A673 (cell line): ENCODE data around the gene ACBD3. TPM values are rescaled to one million over a fixed set of nuclear protein-coding genes. Genes with fewer than 3 reads are reported as not detected.

Experiments
- BruUV-seq: library from RNA; stranded (reverse); fragments of 400-500 nt; replicated peaks from 2 replicates; lab custom pipeline; 2021; lab: Mats Ljungman, UMichigan
- CTCF ChIA-PET: fragments of 300-600 bp; sonication (Branson Sonifier 250); formaldehyde crosslinking; loops from one replicate; lab custom pipeline; 2022; ENCODE audit warnings: antibody characterized with exemption; lab: Charles Lee
- POLR2A ChIA-PET: fragments of 300-600 bp; sonication (Branson Sonifier 250); formaldehyde crosslinking; loops from one replicate; lab custom pipeline; 2022; ENCODE audit warnings: antibody characterized with exemption; ENCODE audit not compliant: low non-redundant PET; lab: Charles Lee
- DNase-seq: peaks from one replicate; pipeline ENCODE4 v3.0.0-alpha.2; 2015; ENCODE audit warnings: low spot score
- H3K27ac ChIP-seq: fragments of 200-600 bp; sonication (generic); 2 replicates; pipeline ENCODE4 v1.5.1; 2016; ENCODE audit warnings: mixed run types, low read depth, mild to moderate bottlenecking, mixed read lengths, antibody characterized with exemption, low read length; ENCODE audit not compliant: poor library complexity, severe bottlenecking
- H3K27me3 ChIP-seq: fragments of 200-600 bp; sonication (generic); replicated peaks from 2 replicates; pipeline ENCODE4 v1.6.1; 2017; ENCODE audit warnings: mixed run types, low read depth, mild to moderate bottlenecking, mixed read lengths, antibody characterized with exemption, low read length; ENCODE audit not compliant: insufficient read depth, poor library complexity
- H3K36me3 ChIP-seq: fragments of 200-600 bp; sonication (generic); 2 replicates; pipeline ENCODE4 v1.6.1; 2016; ENCODE audit warnings: mixed run types, mild to moderate bottlenecking, mixed read lengths, antibody characterized with exemption, low read length; ENCODE audit not compliant: insufficient read depth, poor library complexity, severe bottlenecking
- H3K4me1 ChIP-seq: fragments of 200-600 bp; sonication (generic); 2 replicates; pipeline ENCODE4 v1.6.1; 2017; ENCODE audit warnings: mixed run types, mild to moderate bottlenecking, mixed read lengths, antibody characterized with exemption, low read length; ENCODE audit not compliant: insufficient read depth, poor library complexity, severe bottlenecking
- H3K4me3 ChIP-seq: fragments of 200-600 bp; sonication (generic); 2 replicates; pipeline ENCODE4 v1.5.1; 2016; ENCODE audit warnings: low read depth, mixed run types, mild to moderate bottlenecking, mixed read lengths, low read length; ENCODE audit not compliant: poor library complexity, severe bottlenecking
- H3K9me3 ChIP-seq: fragments of 200-600 bp; sonication (generic); 2 replicates; pipeline ENCODE4 v1.6.1; 2016; ENCODE audit warnings: mixed run types, low read depth, mild to moderate bottlenecking, mixed read lengths, antibody characterized with exemption, low read length; ENCODE audit not compliant: poor library complexity, severe bottlenecking
- CTCF ChIP-seq: fragments of 300-800, 200-600 bp; sonication (generic); conservative IDR thresholded peaks from 2 replicates; pipeline ENCODE4 v1.5.1; 2017; ENCODE audit warnings: low read depth, mild to moderate bottlenecking, antibody characterized with exemption, low read length, moderate library complexity, mixed read lengths
- EZH2 ChIP-seq: fragments of 200-600 bp; sonication (generic); IDR thresholded peaks from 2 replicates; pipeline ENCODE4 v1.6.1; 2017; ENCODE audit warnings: borderline replicate concordance, low read depth, mild to moderate bottlenecking, mixed read lengths, antibody characterized with exemption, low read length; ENCODE audit not compliant: poor library complexity, severe bottlenecking
- intact Hi-C: fragments of 100-400 bp; cut with micrococcal nuclease; formaldehyde crosslinking; loops from one replicate; pipeline ENCODE4 v1.10.0; 2022; ENCODE audit not compliant: unreplicated experiment
- total RNA-seq: library from RNA; stranded (reverse); gene quantifications from 2 replicates; pipeline ENCODE4 v1.2.3, GENCODE V29; 2021

Gene ACBD3
- total RNA-seq, 1 experiment from 2014 or later: 33.4 TPM

GRCh38 chr1:226176870-226177269 is 9.7 kb downstream of the ACBD3 start:
- POLR2A ChIA-PET: interaction anchor here (0.6 to 0.7 kb wide), 3 partner anchors 17 to 1791 kb away, joined by 3 to 6 read pairs (median 6); no protein-coding TSS in a partner anchor

GRCh38 chr1:226172589-226172988 is 14.0 kb downstream of the ACBD3 start:
- ChIA-PET CTCF (no interaction called here), POLR2A (no interaction called here)
- H3K27ac ChIP-seq: no peak overlapping the region
- H3K36me3 ChIP-seq: no peaks in the 10 kb centered on the region
- no peak for TF ChIP-seq CTCF
- TF ChIP-seq EZH2: no peak
- no peaks in the 10 kb centered on the region for H3K27me3 ChIP-seq
- no peaks in the 10 kb centered on the region for H3K9me3 ChIP-seq
- H3K4me3 ChIP-seq: no peak overlapping the region
- intact Hi-C loops: no loop called here
- H3K4me1 ChIP-seq: peaks cover 3% of the 10 kb centered on the region
- BruUV-seq: no TSS peak
- DNase-seq: no peak

More at GRCh38 chr1:226176870-226177269, 9.7 kb downstream of the ACBD3 start:
- Histone ChIP-seq H3K27me3 (no peaks in the 10 kb centered on the region), H3K9me3 (no peaks in the 10 kb centered on the region), H3K27ac (no peak overlapping the region), H3K4me3 (no peak overlapping the region), H3K36me3 (no peaks in the 10 kb centered on the region), H3K4me1 (peaks cover 3% of the 10 kb centered on the region)
- no peak for DNase-seq
- CTCF ChIA-PET: no interaction called here
- intact Hi-C loops: no loop called here
- TF ChIP-seq CTCF (no peak), EZH2 (no peak)
- BruUV-seq: no TSS peak

- no peaks in the 10 kb centered on the region for H3K9me3 ChIP-seq
- POLR2A ChIA-PET: no interaction called here
- no peak for DNase-seq
- intact Hi-C loops: no loop called here
- CTCF ChIA-PET: no interaction called here
- TF ChIP-seq CTCF (no peak), EZH2 (no peak)
- no TSS peak for BruUV-seq
- H3K27me3 ChIP-seq: no peaks in the 10 kb centered on the region
- no peak overlapping the region for H3K4me3 ChIP-seq
- H3K27ac ChIP-seq: no peak overlapping the region
- H3K36me3 ChIP-seq: peaks cover 42% of the 10 kb centered on the region
- H3K4me1 ChIP-seq: no peaks in the 10 kb centered on the region
Observed at GRCh38 chr1:226166341-226166740, 20.2 kb downstream of the ACBD3 start.
